ENCODE measurements around the gene ANGPTL4. TPM values are rescaled to one million over a fixed set of nuclear protein-coding genes. Genes with fewer than 3 reads are reported as not detected.

ANGPTL4 gene
- total and polyA plus RNA-seq, 2 of the 13 experiments (the other 11 are each of a cell fraction or from before 2014, with no cell fraction given): 0.80 to 21.7 TPM

DNA sequence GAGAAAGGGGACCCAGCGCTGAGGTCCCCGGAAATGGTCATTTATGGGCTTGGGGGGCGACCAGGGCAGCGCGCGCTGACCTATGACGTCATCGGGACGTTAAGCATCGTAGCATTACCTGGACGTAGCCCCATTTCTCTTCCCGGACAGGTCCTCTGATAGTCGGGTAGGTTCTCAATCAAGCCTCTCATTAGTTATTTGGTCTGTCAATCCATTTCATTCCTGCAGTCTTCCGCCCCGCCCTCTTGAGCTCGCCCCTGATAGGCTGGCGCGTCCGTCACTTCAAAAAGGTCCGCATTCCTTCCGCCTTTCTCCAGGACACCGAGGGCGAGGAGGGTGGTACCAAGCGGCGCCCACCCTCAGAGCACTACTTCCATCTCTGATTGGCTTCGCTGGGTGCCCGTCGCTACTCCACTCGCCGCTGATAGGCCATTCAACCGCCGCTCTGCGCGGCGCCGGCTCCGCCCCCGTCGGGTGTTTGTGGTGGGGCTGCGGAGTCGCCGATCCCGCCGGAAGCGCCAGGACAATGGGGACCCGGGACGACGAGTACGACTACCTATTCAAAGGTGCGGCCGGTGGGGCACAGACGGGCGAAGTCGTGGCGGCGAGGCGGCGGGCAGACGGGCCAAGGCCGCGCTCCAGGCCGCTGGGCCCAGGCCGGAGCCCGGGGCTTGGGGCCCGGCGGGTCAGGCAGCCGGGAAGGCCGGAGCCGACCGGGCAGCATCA, 26.1 kb downstream of the ANGPTL4 start, which contains the start of gene RAB11B (continued):
- TF ChIP-seq HNF1A (IDR thresholded peaks at IDR 0.05; ENCODE audit: low read depth) (no peak), HNF1A (CRISPR knock-in tag; IDR thresholded peaks at IDR 0.05; ENCODE audit: borderline replicate concordance) (no peak), THRA (CRISPR knock-in tag; IDR thresholded peaks at IDR 0.05; ENCODE audit: borderline replicate concordance) (no peak), ZNF569 (CRISPR knock-in tag; IDR thresholded peaks at IDR 0.05; ENCODE audit: borderline replicate concordance) (no peak), HOXD1 (CRISPR knock-in tag; IDR thresholded peaks at IDR 0.05) (0 out of 2 replicates have a peak, but pooled peaks have one; percentile 29), ZNF460 (CRISPR knock-in tag; IDR thresholded peaks at IDR 0.05; ENCODE audit: borderline replicate concordance) (no peak), SP1 (IDR thresholded peaks at IDR 0.05) (peak; percentile 61; the same call in 1 of the 2 replicates), SP1 (CRISPR knock-in tag; IDR thresholded peaks at IDR 0.05) (peak; percentile 89), NFKBIZ (CRISPR knock-in tag; IDR thresholded peaks at IDR 0.05) (no peak), HNRNPLL (IDR thresholded peaks at IDR 0.05; ENCODE audit: low read depth, low read length, poor library complexity, severe bottlenecking) (peak; percentile 82), REL (CRISPR knock-in tag; conservative IDR thresholded peaks at IDR 0.05) (no peak), PAWR (CRISPR knock-in tag; IDR thresholded peaks at IDR 0.05; ENCODE audit: borderline replicate concordance) (no peak), ZNF883 (CRISPR knock-in tag; IDR thresholded peaks at IDR 0.05; ENCODE audit: not compliant biosample characterization) (no peak), ONECUT2 (CRISPR knock-in tag; IDR thresholded peaks at IDR 0.05) (no peak), ZNF678 (CRISPR knock-in tag; IDR thresholded peaks at IDR 0.05) (no peak), ZNF563 (CRISPR knock-in tag; IDR thresholded peaks at IDR 0.05) (peak; percentile 78), THYN1 (CRISPR knock-in tag; IDR thresholded peaks at IDR 0.05; ENCODE audit: borderline replicate concordance, low read depth) (no peak), CREM (IDR thresholded peaks at IDR 0.05) (peak; percentile 97), CREM (CRISPR knock-in tag; IDR thresholded peaks at IDR 0.05) (peak; percentile 57; the same call in 1 of the 2 replicates), RCOR2 (CRISPR knock-in tag; IDR thresholded peaks at IDR 0.05) (0 out of 2 replicates have a peak, but pooled peaks have one; percentile 31), JUN (CRISPR knock-in tag; IDR thresholded peaks at IDR 0.05) (peak; percentile 69; the same call in 1 of the 2 replicates)
- TF ChIP-seq, protein P1, sequence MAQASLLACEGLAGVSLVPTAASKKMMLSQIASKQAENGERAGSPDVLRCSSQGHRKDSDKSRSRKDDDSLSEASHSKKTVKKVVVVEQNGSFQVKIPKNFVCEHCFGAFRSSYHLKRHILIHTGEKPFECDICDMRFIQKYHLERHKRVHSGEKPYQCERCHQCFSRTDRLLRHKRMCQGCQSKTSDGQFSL (CRISPR knock-in tag; IDR thresholded peaks at IDR 0.05): no peak; the same call in 1 of the 2 replicates
- TF ChIP-seq, protein P2, sequence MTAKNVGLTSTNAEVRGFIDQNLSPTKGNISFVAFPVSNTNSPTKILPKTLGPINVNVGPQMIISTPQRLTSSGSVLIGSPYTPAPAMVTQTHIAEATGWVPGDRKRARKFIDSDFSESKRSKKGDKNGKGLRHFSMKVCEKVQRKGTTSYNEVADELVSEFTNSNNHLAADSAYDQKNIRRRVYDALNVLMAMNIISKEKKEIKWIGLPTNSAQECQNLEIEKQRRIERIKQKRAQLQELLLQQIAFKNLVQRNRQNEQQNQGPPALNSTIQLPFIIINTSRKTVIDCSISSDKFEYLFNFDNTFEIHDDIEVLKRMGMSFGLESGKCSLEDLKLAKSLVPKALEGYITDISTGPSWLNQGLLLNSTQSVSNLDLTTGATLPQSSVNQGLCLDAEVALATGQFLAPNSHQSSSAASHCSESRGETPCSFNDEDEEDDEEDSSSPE (CRISPR knock-in tag; IDR thresholded peaks at IDR 0.05): no peak; the same call in none of the 2 replicates
